PC-9 (cell line): Measurements from ENCODE around the gene BMP10.

Experiments
- CTCF ChIP-seq: fragments of 200-600 bp; sonication (generic); conservative IDR thresholded peaks from 2 replicates; pipeline ENCODE4 v1.6.1; 2017; ENCODE audit warnings: mixed run types, antibody characterized with exemption, mild to moderate bottlenecking, moderate library complexity
- EZH2 ChIP-seq: fragments of 200-600 bp; sonication (generic); IDR thresholded peaks from 2 replicates; pipeline ENCODE4 v1.8.0; 2017; ENCODE audit warnings: antibody characterized with exemption, low read depth

DNA sequence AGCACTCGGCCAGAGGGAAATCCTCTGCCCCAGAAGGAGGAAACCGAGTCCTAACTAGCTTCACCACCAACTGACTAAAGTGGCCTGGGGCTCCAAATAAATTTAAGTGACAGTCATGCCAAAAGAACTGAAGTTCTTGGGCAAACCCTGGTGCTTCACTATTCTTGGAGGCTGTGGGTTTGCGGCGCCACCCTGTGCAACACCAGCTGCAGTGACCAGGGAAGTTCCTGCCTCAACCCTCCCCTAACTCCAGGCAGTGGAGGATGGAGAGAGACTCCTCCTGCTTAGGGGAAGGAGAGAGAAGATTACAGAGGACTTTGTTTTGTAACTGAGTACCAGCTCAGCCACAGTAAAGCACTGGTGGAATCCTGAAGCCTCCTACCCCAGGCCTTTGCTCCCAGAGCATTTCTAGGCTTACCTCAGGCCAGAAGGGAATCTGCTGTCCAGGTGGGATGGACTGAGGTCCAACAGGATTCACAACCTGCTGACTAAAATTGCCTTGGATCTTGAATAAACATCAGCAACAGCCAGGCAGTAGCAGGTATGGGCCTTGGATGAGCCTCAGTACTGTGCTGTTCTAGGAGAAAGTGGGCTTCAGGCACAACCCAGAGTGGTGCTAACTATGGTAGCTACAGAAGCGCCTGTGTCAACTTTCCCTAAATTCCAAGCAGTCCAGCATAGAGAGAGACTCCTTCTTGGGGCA is 29.4 kb upstream of the BMP10 start:
- no peak for TF ChIP-seq CTCF
- TF ChIP-seq EZH2 = no peak
